ENCODE measurements around the gene MFNG. TPM values are rescaled to one million over a fixed set of nuclear protein-coding genes. Genes with fewer than 3 reads are reported as not detected.

MFNG gene
- total and polyA plus RNA-seq, 2 experiments from 2014 or later: 3.3 TPM

DNA sequence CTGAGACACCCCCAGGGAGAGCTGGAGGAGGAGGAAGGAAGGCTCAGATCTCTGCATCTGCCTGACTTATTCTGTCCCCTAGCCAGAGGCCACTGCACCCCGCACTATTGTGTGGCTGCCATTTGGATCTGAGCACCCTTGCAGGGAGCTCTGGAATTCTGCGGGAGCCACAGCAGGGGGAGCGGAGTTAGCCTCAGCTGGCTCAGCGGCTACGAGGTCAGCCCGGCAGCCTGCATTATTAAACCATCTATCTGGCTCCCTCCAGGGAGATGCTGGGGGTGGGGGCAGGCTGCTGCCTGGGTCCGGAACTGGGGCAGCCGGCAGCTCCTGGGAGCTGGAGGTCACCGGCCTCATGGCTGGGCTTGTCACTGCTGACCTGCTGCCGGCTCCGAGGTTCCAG is 52.4 kb downstream of the MFNG start:
- H3K4me1 ChIP-seq (ENCODE audit: insufficient read depth): peaks cover 4% of the 10 kb centered on the region
- no peak overlapping the region for H2AFZ ChIP-seq
- no peaks in the 10 kb centered on the region for H4K20me1 ChIP-seq (ENCODE audit: insufficient read depth, poor library complexity, severe bottlenecking)
- no peak overlapping the region for H3K4me2 ChIP-seq
- WGBS (ENCODE audit: low lambda C conversion rate, missing lambda C conversion rate): 57% methylated on average over 11 of the region's 11 CpGs
- H3K79me2 ChIP-seq: no peaks in the 10 kb centered on the region
- H3K36me3 ChIP-seq (replicated peaks; ENCODE audit: insufficient read depth, low read depth): no peaks in the 10 kb centered on the region
- no peak for DNase-seq (ENCODE audit: low spot score)
- no peaks in the 10 kb centered on the region for H3K9me2 ChIP-seq (replicated peaks; ENCODE audit: insufficient read depth)
- TF ChIP-seq, protein P1, sequence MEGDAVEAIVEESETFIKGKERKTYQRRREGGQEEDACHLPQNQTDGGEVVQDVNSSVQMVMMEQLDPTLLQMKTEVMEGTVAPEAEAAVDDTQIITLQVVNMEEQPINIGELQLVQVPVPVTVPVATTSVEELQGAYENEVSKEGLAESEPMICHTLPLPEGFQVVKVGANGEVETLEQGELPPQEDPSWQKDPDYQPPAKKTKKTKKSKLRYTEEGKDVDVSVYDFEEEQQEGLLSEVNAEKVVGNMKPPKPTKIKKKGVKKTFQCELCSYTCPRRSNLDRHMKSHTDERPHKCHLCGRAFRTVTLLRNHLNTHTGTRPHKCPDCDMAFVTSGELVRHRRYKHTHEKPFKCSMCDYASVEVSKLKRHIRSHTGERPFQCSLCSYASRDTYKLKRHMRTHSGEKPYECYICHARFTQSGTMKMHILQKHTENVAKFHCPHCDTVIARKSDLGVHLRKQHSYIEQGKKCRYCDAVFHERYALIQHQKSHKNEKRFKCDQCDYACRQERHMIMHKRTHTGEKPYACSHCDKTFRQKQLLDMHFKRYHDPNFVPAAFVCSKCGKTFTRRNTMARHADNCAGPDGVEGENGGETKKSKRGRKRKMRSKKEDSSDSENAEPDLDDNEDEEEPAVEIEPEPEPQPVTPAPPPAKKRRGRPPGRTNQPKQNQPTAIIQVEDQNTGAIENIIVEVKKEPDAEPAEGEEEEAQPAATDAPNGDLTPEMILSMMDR (IDR thresholded peaks at IDR 0.05; ENCODE audit: poor library complexity): no peak
- no peak for TF ChIP-seq EZH2phosphoT487 (IDR thresholded peaks at IDR 0.05; ENCODE audit: low read depth, severe bottlenecking, unreplicated experiment)
- no peak for TF ChIP-seq EZH2 (IDR thresholded peaks at IDR 0.05; ENCODE audit: borderline replicate concordance)
- no peak overlapping the region for H3K27ac ChIP-seq
- peaks cover 4% of the 10 kb centered on the region for H3K9me3 ChIP-seq (ENCODE audit: low read depth)
- H3K27me3 ChIP-seq: peaks cover 1% of the 10 kb centered on the region
- no peak overlapping the region for H3K4me3 ChIP-seq

DNA sequence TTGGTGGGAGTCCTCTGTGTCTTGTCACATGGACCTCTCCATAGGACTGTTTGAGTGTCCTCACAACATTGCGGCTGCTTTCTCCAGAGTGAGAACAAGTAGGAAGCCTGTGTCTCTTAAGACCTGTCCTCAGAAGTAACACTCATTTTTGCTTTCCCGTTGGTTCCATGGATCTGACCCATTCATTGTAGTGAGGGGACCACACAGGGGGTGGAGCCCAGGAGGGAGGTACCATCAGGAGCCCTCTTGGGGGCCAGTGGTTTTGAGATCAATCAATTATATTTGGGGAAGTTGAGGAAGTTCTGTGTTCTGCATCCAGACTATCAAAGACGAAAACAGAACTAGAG is 53.5 kb downstream of the MFNG start:
- no peak for TF ChIP-seq EZH2 (IDR thresholded peaks at IDR 0.05; ENCODE audit: borderline replicate concordance)
- Histone ChIP-seq H3K27me3 (peaks cover 12% of the 10 kb centered on the region), H3K4me1 (ENCODE audit: insufficient read depth) (peaks cover 4% of the 10 kb centered on the region), H3K79me2 (no peaks in the 10 kb centered on the region), H3K9me3 (ENCODE audit: low read depth) (peaks cover 4% of the 10 kb centered on the region), H2AFZ (no peak overlapping the region), H3K36me3 (replicated peaks; ENCODE audit: insufficient read depth, low read depth) (no peaks in the 10 kb centered on the region), H4K20me1 (ENCODE audit: insufficient read depth, poor library complexity, severe bottlenecking) (no peaks in the 10 kb centered on the region), H3K27ac (peak overlapping the region; percentile 81), H3K4me3 (no peak overlapping the region), H3K9me2 (replicated peaks; ENCODE audit: insufficient read depth) (no peaks in the 10 kb centered on the region), H3K4me2 (no peak overlapping the region)
- WGBS (ENCODE audit: low lambda C conversion rate, missing lambda C conversion rate): 94% methylated on average over 3 of the region's 3 CpGs
- no peak for DNase-seq (ENCODE audit: low spot score)

DNA sequence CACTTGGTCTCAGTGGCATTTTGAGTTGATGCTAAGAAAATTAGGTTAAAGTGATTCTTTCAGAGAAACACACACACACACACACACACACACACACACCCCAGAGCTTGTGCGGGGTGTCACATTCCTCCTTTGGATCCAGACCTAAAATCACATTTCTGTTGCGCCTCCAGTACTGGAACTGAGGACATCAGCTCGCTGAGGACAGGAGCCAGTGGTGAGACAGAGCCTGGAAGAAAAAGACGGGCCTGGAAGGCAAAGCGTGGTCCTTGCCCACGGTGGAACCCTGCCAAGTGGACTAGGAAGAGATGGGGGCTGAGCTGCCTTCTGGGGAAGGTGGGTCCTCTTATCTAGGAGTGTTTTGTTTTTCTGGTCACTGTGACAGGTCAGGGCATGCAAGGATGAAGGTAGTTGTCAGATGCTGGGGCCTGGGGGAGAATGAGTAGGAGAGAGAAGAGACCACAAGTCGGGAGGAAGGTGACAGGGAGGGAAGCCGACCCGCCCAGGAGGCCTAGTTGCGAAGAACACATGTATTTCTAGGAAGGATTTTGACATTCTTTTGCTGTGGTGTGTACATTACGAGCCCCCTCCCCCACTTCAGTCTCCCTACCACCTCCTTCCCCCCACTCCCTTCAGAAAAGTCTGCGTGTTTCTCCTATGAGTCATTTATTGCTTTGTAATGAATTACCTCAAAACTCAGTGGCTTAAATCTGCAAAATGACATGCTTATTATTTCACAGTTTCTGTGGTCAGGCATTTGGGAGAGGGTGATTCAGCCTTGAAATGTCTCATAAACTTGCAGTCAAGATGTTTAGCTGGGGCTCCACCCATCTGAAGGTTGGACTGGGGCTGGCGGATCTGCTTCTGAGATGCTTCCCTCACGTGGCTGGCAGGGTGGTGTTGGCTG is 54.1 kb downstream of the MFNG start:
- WGBS (ENCODE audit: low lambda C conversion rate, missing lambda C conversion rate): 55% methylated on average over 14 of the region's 14 CpGs
- H3K4me1 ChIP-seq (ENCODE audit: insufficient read depth): peaks cover 5% of the 10 kb centered on the region
- H3K4me2 ChIP-seq: no peak overlapping the region

DNA sequence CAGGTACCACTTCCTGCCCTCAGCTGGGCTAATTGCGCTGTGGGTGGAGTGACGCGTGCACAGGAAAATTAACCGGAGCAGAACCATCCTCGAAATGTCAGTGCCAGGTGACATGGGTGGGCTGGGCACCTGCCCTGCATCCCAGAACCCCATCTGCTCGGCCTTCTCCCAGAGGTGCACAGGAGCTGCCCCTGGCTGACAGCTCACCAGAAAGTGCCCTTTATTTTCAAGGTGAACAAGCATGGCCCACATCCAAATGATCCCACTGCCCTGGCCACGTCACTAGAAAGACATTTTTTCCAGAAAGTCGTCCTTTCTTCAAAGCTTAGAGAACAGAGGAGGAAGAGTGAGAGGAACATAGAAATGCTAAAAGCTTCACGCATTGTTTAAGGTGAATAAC is 54.8 kb downstream of the MFNG start:
- peaks cover 4% of the 10 kb centered on the region for H3K9me3 ChIP-seq (ENCODE audit: low read depth)
- no peak for DNase-seq (ENCODE audit: low spot score)
- H2AFZ ChIP-seq: no peak overlapping the region
- H3K79me2 ChIP-seq: no peaks in the 10 kb centered on the region
- TF ChIP-seq EZH2 (IDR thresholded peaks at IDR 0.05; ENCODE audit: borderline replicate concordance) (no peak), EZH2phosphoT487 (IDR thresholded peaks at IDR 0.05; ENCODE audit: low read depth, severe bottlenecking, unreplicated experiment) (no peak)
- TF ChIP-seq, protein P1 (IDR thresholded peaks at IDR 0.05; ENCODE audit: poor library complexity): no peak
- peaks cover 18% of the 10 kb centered on the region for H3K27me3 ChIP-seq
- no peak overlapping the region for H3K4me3 ChIP-seq
- no peaks in the 10 kb centered on the region for H3K36me3 ChIP-seq (replicated peaks; ENCODE audit: insufficient read depth, low read depth)
- H4K20me1 ChIP-seq (ENCODE audit: insufficient read depth, poor library complexity, severe bottlenecking): no peaks in the 10 kb centered on the region
- WGBS (ENCODE audit: low lambda C conversion rate, missing lambda C conversion rate): 91% methylated on average over 9 of the region's 9 CpGs
- peaks cover 12% of the 10 kb centered on the region for H3K4me1 ChIP-seq (ENCODE audit: insufficient read depth)
- no peak overlapping the region for H3K4me2 ChIP-seq
- no peaks in the 10 kb centered on the region for H3K9me2 ChIP-seq (replicated peaks; ENCODE audit: insufficient read depth)
- H3K27ac ChIP-seq: peak overlapping the region; percentile 74

More for the DNA sequence above, 54.1 kb downstream of the MFNG start:
- Histone ChIP-seq H4K20me1 (ENCODE audit: insufficient read depth, poor library complexity, severe bottlenecking) (no peaks in the 10 kb centered on the region), H3K36me3 (replicated peaks; ENCODE audit: insufficient read depth, low read depth) (no peaks in the 10 kb centered on the region), H2AFZ (no peak overlapping the region), H3K9me2 (replicated peaks; ENCODE audit: insufficient read depth) (no peaks in the 10 kb centered on the region), H3K4me3 (no peak overlapping the region), H3K27me3 (peaks cover 13% of the 10 kb centered on the region), H3K79me2 (no peaks in the 10 kb centered on the region), H3K9me3 (ENCODE audit: low read depth) (peaks cover 4% of the 10 kb centered on the region), H3K27ac (peak overlapping the region; percentile 81)
- TF ChIP-seq EZH2phosphoT487 (IDR thresholded peaks at IDR 0.05; ENCODE audit: low read depth, severe bottlenecking, unreplicated experiment): no peak
- TF ChIP-seq, protein P1 (IDR thresholded peaks at IDR 0.05; ENCODE audit: poor library complexity): no peak
- no peak for TF ChIP-seq EZH2 (IDR thresholded peaks at IDR 0.05; ENCODE audit: borderline replicate concordance)
- DNase-seq (ENCODE audit: low spot score): peak; percentile 75

All from hepatocyte (in vitro differentiated cells).